Pulmonary artery endothelial cell (primary cell): ENCODE data around the gene DEFB121. TPM values are rescaled to one million over a fixed set of nuclear protein-coding genes. Genes with fewer than 3 reads are reported as not detected.
"Not testable (repeated sequence)": the region's sequence is repeated elsewhere in the genome, so short reads cannot be mapped to it uniquely, and the experiment has no call there.

Experiments used
- DNase-seq: peaks from one replicate; pipeline ENCODE4 v3.0.0-alpha.2; 2011; ENCODE audit warnings: low read depth, low spot score
- total RNA-seq: library from RNA; depleted of rRNA; stranded (reverse); fragments of >200 nt; gene quantifications from 2 replicates; pipeline ENCODE4 v1.2.3, GENCODE V29; 2014

The DEFB121 gene
- total RNA-seq: not detected in 2 replicates

DNA sequence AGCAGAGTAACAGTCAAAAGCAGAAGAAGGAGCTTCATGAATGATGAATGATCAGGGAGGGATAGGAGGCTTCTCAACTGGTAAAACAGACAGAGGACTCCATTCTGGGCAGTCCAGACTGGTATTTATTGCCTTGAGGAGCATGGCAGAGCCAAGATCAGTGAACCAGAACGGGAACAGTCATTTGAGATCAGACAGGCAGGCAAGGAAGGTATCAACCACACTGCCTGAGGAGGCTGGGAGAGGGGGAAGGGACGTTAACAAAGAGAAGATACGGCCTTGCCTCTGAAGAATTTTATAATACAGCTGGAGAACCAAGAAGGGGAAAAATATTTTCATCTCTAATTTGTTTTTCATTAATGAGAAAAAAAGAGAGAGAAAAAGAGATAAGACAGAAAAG is at the start of gene DEFB121:
Gene DEFB121 (minus strand): TSS at position 101 of the 400 bp plus-strand sequence. CDS start 63 bp downstream, at position 38.
- DNase-seq: no peak

GRCh38 chr20:31454361-31454760 is 48.3 kb upstream of the DEFB121 start:
- DNase-seq: no peak

- no peak for DNase-seq
Measured at GRCh38 chr20:31452575-31452974, 46.6 kb upstream of the DEFB121 start.

DNA sequence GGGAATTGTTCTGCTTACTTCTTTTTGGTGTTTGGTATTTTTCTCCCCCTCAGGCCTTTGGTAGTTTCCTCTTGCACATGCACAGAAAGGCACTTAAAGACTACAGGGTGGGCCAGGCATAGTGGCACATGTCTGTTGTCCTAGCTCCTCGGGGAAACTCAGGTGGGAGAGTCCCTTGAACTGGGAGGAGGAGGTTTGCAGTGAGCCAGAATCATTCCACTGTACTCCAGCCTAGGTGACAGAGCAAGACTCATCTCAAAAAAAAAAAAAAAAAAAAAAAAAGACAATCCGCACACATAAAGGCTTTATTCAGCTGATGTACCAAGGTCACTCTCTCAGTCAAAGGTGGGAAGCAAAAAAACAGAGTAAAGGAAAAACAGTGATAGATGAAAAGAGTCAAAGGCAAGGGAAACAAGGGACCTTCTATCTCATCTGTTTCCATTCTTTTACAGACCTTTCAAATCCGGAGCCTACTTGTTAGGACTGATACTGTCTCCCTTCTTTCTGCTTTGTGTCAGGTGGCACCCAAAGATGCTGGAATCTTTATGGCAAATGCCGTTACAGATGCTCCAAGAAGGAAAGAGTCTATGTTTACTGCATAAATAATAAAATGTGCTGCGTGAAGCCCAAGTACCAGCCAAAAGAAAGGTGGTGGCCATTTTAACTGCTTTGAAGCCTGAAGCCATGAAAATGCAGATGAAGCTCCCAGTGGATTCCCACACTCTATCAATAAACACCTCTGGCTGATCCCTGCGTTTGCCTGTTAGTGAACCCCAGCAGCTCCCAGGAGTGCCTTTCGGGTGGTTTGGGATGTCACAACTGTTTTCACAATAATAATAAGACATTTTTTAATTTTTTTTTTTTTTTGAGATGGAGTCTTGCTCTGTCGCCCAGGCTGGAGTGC is 43.7 kb upstream of the DEFB121 start:
- no peak for DNase-seq

GRCh38 chr20:31446084-31446819 is 40.2 kb upstream of the DEFB121 start:
- DNase-seq: no peak

DNA sequence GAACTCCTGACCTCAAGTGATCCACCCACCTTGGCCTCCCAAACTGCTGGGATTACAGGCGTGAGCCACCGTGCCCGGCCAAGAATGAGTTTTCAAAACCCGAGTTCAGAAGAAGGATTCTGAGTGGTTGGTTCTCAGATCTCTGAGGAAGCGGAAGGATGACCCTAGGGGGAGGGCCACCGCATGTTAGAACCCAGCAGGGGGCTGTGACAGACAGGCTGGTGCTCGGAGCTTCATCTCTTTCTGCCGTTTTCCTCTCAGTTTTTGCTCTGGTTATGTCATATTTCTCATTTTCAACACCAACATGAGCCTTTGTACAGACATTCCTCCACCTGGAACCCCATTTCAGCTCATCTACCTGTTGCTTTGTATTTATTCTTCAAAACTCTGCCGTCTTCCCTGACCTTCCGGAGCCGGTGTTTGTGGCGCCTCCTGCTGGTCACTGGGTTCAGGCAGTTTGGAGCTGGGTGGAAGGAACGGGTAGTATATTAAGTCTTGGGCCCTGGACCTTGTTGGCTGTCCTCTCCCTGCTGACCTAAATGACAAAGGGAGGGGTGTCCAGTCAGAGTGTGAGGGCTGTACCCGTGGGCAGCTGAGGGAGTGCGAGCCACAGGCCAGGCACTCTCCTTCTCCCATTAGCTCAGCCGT is 34.1 kb upstream of the DEFB121 start, which contains the start of gene DEFB123:
Gene DEFB123 (plus strand): TSS at position 621 of the 648 bp plus-strand sequence. CDS start 67 bp downstream, outside the sequence.
- no peak for DNase-seq

- DNase-seq: no peak
Measured at GRCh38 chr20:31430568-31431115, 24.6 kb upstream of the DEFB121 start.

GRCh38 chr20:31427576-31427975 is 21.6 kb upstream of the DEFB121 start:
- not testable (repeated sequence) for DNase-seq

DNA sequence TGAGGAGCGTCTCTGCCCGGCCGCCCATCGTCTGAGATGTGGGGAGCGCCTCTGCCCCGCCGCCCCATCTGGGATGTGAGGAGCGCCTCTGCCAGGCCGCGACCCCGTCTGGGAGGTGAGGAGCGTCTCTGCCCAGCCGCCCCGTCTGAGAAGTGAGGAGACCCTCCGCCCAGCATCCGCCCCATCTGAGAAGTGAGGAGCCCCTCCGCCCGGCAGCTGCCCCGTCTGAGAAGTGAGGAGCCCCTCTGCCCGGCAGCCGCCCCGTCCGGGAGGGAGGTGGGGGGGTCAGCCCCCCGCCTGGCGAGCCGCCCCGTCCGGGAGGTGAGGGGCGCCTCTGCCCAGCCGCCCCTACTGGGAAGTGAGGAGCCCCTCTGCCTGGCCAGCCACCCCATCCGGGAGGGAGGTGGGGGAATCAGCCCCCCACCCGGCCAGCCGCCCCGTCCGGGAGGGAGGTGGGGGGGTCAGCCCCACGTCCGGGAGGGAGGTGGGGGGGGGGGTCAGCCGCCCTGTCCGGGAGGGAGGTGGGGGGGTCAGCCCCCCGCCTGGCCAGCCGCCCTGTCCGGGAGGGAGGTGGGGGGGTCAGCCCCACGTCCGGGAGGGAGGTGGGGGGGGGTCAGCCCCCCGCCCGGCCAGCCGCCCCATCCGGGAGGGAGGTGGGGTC is 21.0 kb upstream of the DEFB121 start:
- not testable (repeated sequence) for DNase-seq

DNA sequence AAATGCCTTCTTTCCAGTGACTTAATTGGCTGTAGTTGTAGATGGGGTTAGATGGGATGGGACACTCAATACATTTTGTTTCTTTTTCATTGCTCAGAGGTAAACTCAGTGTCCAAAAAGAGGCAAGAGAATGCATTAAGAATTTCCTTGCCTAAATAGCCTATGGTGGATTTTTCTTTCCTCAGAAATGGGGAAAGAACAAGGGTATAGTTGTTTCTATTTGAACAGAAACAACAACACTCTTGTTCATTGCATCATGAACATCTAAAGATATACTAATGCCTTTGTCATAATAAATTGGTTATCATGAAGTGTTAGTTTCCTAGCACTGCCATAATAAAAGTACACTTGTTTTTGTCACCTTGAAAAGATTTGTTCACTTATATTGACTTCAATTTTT is 19.8 kb upstream of the DEFB121 start:
- no peak for DNase-seq

GRCh38 chr20:31418307-31418706 is 12.3 kb upstream of the DEFB121 start:
- no peak for DNase-seq

GRCh38 chr20:31415653-31416052 is 9.6 kb upstream of the DEFB121 start:
- DNase-seq: no peak

DNA sequence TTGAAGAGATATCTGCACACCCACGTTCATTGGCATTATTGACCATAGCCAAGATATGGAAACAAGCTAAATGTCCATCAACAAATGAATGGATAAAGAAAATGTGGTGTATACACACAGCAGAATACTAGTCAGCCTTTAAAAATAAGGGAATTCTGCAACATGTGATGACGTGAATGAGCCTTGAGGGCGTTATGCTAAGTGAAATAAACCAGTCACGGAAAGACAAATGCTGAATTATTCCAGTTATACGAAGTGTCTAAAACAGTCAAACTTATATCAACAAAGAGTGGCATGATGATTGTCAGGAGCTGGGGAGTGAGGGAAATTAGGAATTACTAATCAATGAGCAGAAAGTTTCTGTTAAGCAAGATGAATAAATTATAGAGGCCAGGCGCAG is 8.4 kb upstream of the DEFB121 start:
- DNase-seq: no peak

DNA sequence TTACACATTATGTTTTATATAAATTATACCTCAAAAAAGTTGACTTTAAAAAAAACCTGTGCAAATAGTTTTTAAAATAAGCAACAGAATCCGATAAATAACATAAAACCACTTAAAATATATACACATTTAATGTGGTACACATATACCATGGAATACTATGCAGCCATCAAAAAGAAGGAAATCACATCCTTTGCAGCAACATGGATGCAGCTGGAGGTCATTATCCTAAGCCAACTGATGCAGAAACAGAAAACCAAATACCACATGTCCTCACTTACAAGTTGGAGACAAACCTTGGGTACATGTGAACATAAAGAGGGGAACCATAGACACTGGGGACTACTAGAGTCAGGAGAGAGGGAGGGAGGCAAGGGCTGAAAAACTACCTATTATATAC is 4.0 kb upstream of the DEFB121 start:
- no peak for DNase-seq

GRCh38 chr20:31403886-31404285 is 2.1 kb downstream of the DEFB121 start:
- DNase-seq: no peak

- no peak for DNase-seq
Measured at GRCh38 chr20:31394900-31395299, 11.1 kb downstream of the DEFB121 start.

GRCh38 chr20:31392836-31393235 is 13.2 kb downstream of the DEFB121 start:
- DNase-seq: no peak

- DNase-seq: no peak
Measured at GRCh38 chr20:31390490-31390889, 15.5 kb downstream of the DEFB121 start, which contains the start of gene DEFB119. DEFB119 (minus strand) TSS chr20:31390590; CDS start chr20:31390483, 107 bp downstream.

DNA sequence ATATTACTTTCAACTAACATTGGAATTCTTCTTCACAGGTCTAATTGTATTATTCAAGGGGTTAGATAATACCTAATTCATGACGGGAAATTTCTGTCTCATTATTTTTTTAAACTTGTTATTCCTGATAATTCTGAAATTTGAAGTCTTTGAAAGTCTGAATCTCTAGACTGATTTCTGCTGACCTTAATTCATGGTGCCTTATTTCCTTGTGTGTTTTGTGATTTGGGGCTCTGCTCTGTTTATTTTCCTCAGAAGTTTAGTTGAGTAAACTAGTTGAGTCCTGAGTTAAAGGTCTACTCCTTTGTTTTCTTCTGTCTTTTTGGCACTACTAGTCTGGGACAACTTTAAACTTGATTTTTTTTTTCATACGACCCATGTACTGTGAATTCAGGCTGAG is 31.7 kb downstream of the DEFB121 start:
- DNase-seq: no peak

DNA sequence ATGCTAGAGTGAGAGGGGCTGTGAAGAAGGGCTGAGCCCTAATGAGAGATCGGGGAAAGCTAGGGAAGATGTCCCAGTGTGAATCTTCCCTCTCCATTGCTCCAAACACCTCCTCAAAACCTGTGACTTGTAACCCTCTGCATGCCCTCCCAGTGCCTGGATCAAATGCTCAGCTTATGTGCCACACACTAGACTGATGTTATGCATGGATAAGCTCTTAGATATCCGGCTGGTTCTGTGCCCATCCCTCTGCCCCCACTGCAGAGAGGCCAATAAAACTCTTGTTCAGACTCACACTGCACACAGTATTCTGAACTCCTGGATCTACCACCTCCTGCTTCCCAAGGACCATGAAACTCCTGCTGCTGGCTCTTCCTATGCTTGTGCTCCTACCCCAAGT is 37.7 kb downstream of the DEFB121 start, which contains the start of gene DEFB118:
Gene DEFB118 (plus strand): TSS at position 301 of the 400 bp plus-strand sequence. CDS start 50 bp downstream, at position 351.
- no peak for DNase-seq

- not testable (repeated sequence) for DNase-seq
Measured at GRCh38 chr20:31364272-31364671, 41.7 kb downstream of the DEFB121 start.
